ENCODE measurements around the gene PRSS27. TPM values are rescaled to one million over a fixed set of nuclear protein-coding genes. Genes with fewer than 3 reads are reported as not detected.
"Not testable (repeated sequence)": the region's sequence is repeated elsewhere in the genome, so short reads cannot be mapped to it uniquely, and the experiment has no call there.

The PRSS27 gene
- total RNA-seq, 1 experiment from 2014 or later: 0.24 TPM

GRCh38 chr16:2671193-2671592 is 48.8 kb downstream of the PRSS27 start:
- peak; percentile 27 for DNase-seq (ENCODE audit: low read depth, low spot score)
- in situ Hi-C loops (cut with HindIII; ENCODE audit: low pct_unique_long_range_greater_than_20kb, low sequenced_read_pairs): not testable (repeated sequence)

GRCh38 chr16:2670017-2670416 is 50.0 kb downstream of the PRSS27 start:
- peak; percentile 55 for DNase-seq (ENCODE audit: low read depth, low spot score)
- in situ Hi-C loops (cut with HindIII; ENCODE audit: low pct_unique_long_range_greater_than_20kb, low sequenced_read_pairs): not testable (repeated sequence)

GRCh38 chr16:2669587-2669986 is 50.4 kb downstream of the PRSS27 start:
- in situ Hi-C loops (cut with HindIII; ENCODE audit: low pct_unique_long_range_greater_than_20kb, low sequenced_read_pairs): not testable (repeated sequence)

GRCh38 chr16:2666671-2667070 is 53.4 kb downstream of the PRSS27 start:
- DNase-seq (ENCODE audit: low read depth, low spot score); in situ Hi-C loops (cut with HindIII; ENCODE audit: low pct_unique_long_range_greater_than_20kb, low sequenced_read_pairs): not testable (repeated sequence)

More at GRCh38 chr16:2669587-2669986, 50.4 kb downstream of the PRSS27 start:
- DNase-seq (ENCODE audit: low read depth, low spot score): not testable (repeated sequence)

GRCh38 chr16:2664574-2664982 is 55.4 kb downstream of the PRSS27 start:
- no peak for DNase-seq (ENCODE audit: low read depth, low spot score)
- in situ Hi-C loops (cut with HindIII; ENCODE audit: low pct_unique_long_range_greater_than_20kb, low sequenced_read_pairs): no loop called here

- no peak for DNase-seq (ENCODE audit: low read depth, low spot score)
- in situ Hi-C loops (cut with HindIII; ENCODE audit: low pct_unique_long_range_greater_than_20kb, low sequenced_read_pairs): no loop called here
Observed at GRCh38 chr16:2663553-2664546, 56.2 kb downstream of the PRSS27 start.

Other genes starting within 250 kb of the PRSS27 start
- gene NTN3, start 248.9 kb downstream of the PRSS27 start, total RNA-seq (2014; rRNA removed; shearing (Covaris generic)): 0.21 TPM in 1 of 2 replicates, not detected in the other
- 5.7 and 9.3 TPM in 2 replicates for gene TBC1D24, start 245.1 kb downstream of the PRSS27 start, total RNA-seq (2014; rRNA removed; shearing (Covaris generic))
- 77.8 and 90.0 TPM in 2 replicates for gene ATP6V0C, start 206.3 kb downstream of the PRSS27 start, total RNA-seq (2014; rRNA removed; shearing (Covaris generic))
- 119 and 124 TPM in 2 replicates for gene AMDHD2, start 199.9 kb downstream of the PRSS27 start, total RNA-seq (2014; rRNA removed; shearing (Covaris generic))
- not detected in 2 replicates for gene CEMP1, start 188.8 kb downstream of the PRSS27 start, total RNA-seq (2014; rRNA removed; shearing (Covaris generic))
- 12.3 and 16.3 TPM in 2 replicates for gene PDPK1, start 182.2 kb downstream of the PRSS27 start, total RNA-seq (2014; rRNA removed; shearing (Covaris generic))
- 21.5 and 23.4 TPM in 2 replicates for gene KCTD5, start 37.7 kb downstream of the PRSS27 start, total RNA-seq (2014; rRNA removed; shearing (Covaris generic))
- gene SRRM2, start 32.4 kb upstream of the PRSS27 start, total RNA-seq (2014; rRNA removed; shearing (Covaris generic)): 21.4 and 34.0 TPM in 2 replicates
- 113 and 114 TPM in 2 replicates for gene ELOB, start 57.1 kb upstream of the PRSS27 start, total RNA-seq (2014; rRNA removed; shearing (Covaris generic))
- 0.24 and 1.0 TPM in 2 replicates for gene PRSS33, start 67.3 kb upstream of the PRSS27 start, total RNA-seq (2014; rRNA removed; shearing (Covaris generic))
- gene PRSS41, start 78.2 kb upstream of the PRSS27 start, total RNA-seq (2014; rRNA removed; shearing (Covaris generic)): not detected in 2 replicates
- not detected in 2 replicates for gene PRSS21, start 97.0 kb upstream of the PRSS27 start, total RNA-seq (2014; rRNA removed; shearing (Covaris generic))
- not detected in 2 replicates for gene ZG16B, start 110.1 kb upstream of the PRSS27 start, total RNA-seq (2014; rRNA removed; shearing (Covaris generic))
- not detected in 2 replicates for gene PRSS22, start 137.9 kb upstream of the PRSS27 start, total RNA-seq (2014; rRNA removed; shearing (Covaris generic))
- gene FLYWCH2, start 163.0 kb upstream of the PRSS27 start, total RNA-seq (2014; rRNA removed; shearing (Covaris generic)): 30.3 and 31.8 TPM in 2 replicates
- gene FLYWCH1, start 191.7 kb upstream of the PRSS27 start, total RNA-seq (2014; rRNA removed; shearing (Covaris generic)): 19.3 and 25.8 TPM in 2 replicates
- 3.7 and 4.5 TPM in 2 replicates for gene KREMEN2, start 244.1 kb upstream of the PRSS27 start, total RNA-seq (2014; rRNA removed; shearing (Covaris generic))
- 24.5 and 30.3 TPM in 2 replicates for gene PAQR4, start 249.1 kb upstream of the PRSS27 start, total RNA-seq (2014; rRNA removed; shearing (Covaris generic))